HG03520 (cell line): ENCODE results near the gene AANAT.
"Not testable (repeated sequence)": the region's sequence is repeated elsewhere in the genome, so short reads cannot be mapped to it uniquely, and the experiment has no call there.

ENCODE experiments used
- ATAC-seq: cut with Tn5 transposase; IDR thresholded peaks from one replicate; pipeline ENCODE4 v1.9.1; 2021; ENCODE audit warnings: mild to moderate bottlenecking, moderate library complexity; ENCODE audit not compliant: unreplicated experiment

The AANAT gene

DNA sequence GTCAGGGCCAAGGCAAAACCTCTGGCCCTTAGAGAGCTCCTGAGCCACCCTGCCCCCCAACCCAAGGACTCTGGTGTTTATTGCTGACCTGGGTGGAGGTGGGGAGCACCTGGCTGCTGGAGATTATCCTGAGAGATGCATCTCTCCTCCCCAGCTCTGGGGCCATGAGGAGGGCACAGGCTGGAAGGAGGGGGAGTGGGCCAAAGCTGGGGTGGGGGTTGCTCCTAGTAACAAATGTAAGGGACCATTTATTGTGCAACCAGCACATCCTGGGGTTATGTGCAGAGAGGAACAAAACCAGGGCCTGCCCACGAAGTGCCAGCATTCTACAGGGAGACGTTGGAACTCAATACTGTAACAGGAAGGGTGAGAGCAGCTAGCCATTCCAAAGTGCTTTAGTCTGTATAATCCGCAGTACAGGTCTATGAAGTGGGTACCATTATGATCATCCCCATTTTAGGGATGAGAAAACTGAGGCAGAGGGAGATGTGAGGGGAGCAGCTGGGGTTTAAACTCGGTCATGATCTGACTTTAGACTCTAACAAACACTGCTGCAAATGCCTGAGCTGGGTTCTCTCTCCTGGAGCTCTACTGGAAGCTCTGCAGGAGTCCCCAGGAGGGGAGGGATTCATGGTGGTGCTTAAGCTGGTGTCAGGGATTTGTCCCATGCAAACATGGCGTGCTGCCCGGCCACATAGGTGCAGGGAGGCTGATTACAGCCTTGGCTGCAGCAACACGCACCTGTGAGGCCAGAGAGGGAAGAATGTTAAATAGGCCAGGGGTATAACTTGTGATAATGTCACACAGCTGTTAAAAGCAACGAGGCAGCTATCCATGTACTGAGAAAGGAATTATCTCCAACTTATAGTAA lies 35.2 kb downstream of the AANAT start:
- ATAC-seq = no peak

DNA sequence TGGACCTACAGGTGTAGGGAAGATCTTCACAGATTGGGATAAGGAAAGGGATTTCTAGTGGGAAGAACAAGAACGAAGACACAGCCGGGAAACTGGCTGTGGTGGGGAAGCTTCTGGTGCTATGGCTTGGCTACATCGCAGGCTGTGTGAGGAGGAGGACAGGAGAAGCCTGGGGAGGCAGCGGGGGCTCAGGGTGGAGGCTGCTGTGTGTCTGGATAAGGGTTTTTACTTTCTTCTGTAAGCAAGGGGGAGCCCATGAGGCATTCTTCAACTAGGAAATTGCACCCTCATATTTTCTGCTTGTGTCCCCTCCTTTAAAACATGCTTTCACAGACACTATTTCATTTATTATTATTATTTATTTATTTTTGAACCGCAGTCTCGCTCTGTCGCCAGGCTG lies 36.7 kb downstream of the AANAT start:
- no peak for ATAC-seq

DNA sequence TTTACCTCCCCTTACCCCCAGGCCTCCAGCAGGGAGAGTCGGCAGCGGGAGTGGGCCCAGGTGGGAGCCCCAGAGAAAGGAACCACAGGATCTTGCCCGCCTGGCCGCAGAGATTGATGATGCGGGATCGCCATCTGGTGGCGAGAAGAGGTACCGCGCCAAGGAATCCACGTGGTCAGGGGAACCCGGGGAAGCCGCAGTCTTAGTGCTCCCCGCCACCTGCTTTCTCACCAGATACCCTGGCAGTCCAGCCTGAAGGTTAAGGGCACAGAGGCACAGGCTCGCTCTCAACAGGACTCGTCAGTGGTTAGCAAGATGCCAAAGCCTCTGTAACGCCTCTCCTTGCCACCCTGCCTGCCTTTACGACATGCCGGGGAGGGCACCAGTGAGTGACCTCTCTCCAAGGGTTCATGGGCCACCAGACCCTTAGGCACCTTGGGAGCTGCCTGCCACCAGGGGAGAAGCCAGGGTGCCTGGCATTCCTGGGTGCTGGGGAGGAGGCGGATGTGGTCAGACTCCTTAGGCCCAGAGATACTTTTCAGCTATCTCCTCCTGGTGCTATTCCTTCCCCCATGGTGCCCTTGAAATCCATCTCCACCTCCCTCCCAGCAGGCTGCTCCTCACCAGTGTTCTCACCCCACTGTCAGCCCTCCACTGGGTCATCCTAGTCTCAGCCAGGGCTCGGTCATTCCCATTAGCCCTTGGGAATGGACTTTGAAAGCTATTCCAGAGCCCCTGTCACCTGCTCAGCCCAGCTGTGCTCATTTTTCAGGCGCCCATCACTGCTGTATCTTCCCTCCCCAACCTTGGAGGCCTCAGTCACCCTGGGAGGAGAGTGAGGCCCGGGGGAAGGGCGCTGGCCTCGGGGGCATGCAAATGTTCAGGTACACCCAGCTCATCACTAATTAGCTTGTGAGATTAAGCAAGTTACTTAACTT lies 39.3 kb downstream of the AANAT start:
- no peak for ATAC-seq

DNA sequence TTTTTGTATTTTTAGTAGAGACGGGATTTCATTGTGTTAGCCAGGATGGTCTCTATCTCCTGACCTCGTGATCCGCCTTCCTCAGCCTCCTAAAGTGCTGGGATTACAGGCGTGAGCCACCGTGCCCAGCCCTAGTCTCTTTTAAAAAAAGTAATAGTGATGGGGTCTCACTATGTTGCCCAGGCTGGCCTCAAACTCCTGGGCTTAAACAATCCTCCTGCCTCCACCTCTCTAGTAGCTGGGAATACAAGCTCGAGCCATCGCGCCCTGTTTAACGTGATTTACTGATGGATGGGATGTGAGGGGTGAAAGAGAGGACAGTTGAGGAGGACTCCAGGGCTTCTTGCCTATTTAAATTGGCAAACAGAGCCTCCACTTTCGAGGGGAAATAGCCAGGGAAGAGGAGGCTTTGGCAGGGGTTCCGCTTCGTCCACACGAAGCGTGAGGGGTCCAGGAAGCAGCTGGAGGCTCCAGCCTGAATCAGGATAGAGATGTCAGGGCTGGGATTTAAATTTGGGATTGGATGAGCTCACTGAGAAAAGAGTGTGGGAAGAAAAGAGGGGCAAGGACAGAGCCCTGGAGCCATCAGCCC lies 41.2 kb downstream of the AANAT start:
- not testable (repeated sequence) for ATAC-seq

DNA sequence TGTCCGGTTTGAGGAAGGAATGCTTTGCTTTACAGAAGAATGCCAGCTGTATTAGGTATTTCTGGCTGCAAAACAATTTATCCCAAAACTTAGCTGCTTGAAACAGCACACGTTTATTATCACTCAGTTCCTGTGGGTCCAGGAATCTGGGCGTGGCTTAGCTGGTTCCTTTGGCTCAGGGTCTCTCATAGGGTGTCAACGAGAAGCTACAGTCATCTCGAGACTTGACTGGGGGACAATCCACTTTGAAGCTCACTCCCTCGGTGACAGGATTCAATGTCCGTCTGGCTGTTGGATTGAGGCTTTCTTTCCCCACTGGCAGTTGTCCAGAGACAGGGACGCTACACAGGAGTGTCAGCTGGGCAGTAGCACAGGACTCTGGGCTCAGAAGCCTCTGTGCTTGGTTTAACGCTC lies 43.4 kb downstream of the AANAT start:
- no peak for ATAC-seq

DNA sequence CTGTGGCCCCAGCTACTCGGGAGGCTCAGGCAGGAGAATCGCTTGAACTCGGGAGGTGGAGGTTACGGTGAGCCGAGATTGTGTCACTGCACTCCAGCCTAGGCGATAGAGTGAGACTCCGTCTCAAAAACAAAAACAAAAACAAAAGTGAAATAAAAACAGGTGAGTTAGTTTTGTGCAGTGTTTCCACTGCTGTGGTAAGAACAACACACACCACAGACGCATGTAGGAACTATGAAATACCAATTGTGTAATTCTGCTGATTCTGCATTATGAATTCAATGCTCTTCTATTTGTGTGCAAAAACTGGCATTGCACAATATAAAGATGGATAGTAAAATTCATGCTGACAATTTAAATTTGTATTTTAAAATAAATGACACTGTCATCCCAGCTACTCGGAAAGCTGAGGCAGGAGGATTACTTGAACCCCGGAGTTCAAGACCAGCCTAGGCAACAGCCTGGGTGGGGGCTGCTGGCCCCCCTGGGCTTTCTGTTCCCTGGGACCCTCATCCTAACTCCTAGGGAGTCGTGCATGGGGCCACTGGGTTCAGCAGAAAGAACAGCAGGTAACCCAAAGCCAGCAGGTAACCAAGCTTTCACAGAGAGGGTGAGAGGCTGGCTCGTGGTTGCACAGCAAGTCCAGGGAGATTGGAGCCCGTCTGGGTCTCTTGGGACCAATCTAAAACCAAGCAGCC lies 44.4 kb downstream of the AANAT start:
- ATAC-seq = no peak

DNA sequence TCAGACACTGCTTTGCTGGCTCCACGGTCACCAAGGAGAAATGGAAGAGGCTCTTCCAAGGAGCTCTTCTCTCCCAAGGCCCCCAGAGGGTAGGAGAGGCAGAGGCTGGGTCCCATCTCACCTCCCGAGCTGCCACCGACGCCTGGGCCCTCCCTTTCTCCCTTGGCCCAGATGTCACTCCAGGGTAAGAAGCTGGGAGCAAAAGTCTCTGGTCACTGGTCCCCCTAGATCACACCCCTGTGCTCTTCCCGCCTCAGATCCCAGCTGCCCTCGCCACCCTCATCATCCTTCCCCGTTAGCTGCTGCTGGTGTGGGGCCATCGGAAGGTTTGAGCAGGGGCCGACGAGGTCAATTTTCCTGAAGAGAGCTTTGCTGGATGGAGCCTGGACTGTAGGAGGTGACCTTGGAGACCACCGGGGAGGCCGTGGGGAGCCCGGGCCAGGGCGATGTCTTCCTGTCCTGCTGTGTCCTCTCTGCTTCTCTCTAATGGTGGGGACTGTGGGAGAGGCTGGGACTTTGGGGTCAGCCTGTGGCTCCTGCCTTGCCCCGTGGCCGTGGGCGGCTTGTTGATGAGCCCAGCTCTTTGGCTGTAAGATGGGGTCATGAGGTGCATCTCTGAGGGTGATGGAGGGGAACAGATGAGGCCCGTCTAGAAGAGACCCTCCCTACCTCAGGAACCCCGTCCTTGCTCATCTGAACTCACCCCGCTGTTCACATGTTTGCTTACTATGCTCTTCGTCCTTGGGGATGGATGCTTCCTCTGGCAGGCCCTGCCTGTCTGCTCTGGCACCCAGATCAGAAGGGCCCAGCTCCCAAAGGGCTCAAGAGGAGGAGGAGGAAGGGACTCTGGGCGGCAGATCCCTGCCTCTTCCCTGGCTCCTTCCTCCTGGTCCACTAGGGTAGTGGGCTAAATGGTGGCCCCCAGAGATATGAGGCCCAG lies 45.2 kb downstream of the AANAT start:
- no peak for ATAC-seq

DNA sequence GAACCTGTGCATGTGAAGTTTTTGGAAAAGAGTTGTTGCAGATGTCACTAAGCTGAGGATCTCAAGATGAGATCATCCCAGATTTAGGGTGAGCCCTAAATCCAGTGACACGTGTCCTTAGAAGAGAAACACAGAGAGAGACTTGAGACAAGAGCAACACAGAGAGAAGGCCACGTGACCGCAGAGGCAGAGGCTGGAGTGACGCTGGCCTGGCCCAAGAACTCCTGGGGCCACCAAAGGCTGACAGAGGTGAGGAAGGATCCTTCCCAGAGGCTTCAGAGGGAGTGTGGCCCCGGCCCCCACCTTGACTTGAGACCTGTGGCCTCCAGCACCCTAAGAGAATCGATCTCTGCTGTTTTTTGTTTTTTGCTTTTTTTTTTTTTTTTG lies 45.9 kb downstream of the AANAT start:
- ATAC-seq = no peak

DNA sequence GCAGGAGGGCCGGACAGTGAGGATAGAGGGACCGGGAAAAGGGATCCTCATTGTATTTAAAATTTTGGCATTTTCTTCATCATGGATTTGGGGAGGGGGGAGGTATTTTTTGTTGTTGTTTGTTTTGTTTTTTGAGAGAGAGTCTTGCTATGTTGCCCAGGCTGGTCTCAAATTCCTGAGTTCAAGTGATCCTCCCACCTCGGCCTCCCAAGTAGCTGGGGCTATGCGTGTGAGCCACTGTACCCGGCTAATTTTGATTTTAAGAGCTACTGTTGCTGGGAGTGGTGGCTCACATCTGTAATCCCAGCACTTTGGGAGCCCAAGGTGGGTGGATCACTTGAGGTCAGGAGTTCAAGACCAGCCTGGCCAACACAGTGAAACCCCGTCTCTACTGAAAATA lies 47.0 kb downstream of the AANAT start:
- not testable (repeated sequence) for ATAC-seq

DNA sequence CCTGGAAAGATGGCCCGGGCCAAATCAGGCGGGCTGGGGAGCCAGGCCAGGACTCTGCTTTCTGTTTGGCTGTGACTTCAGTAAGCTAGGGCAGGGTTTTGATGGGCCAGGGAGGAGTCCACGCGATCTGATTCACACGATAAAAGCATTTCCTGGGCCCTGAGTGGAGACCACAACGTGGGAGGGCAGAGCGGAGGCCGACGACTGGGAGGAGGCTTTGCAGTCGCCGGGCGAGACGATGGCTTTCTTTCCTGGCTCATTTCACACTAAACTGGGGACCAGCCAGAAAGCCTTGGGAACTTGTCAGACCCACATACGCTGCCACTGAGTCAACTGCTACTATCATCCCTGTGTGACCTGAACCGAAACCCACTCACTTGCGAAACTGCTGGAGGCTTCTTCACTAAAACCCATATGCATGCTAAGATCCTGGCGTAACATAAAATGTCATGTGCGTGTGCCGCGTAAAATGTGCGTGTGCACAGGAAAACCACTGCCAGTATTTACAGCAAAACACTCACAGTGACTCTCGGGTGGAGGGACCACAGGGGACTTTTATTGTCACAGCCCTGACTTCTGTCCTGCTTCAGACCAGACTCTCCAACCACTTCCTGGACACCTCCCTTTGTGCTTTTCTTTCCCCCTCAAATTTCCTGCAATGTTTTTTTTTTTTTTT lies 48.0 kb downstream of the AANAT start:
- no peak for ATAC-seq

DNA sequence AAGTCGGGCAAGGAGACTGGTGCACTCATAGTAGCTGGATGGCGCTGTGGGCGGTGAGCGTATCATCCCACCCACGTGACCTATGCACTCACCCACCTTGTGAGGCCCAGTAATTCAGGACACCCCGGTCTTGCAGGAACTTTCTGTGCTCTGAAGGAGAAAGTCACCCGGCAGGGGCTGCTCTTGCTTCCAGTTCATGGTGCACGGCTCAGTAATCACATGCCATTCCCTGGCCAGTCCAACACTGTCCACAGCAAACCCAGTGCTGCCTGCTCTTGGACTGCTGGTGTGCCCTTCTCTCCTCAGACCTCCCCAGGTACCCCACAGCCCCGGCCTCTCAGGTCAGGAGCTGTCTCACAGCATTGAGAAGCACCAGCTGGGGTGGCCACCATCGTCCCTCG lies 50.2 kb downstream of the AANAT start:
- ATAC-seq = no peak

DNA sequence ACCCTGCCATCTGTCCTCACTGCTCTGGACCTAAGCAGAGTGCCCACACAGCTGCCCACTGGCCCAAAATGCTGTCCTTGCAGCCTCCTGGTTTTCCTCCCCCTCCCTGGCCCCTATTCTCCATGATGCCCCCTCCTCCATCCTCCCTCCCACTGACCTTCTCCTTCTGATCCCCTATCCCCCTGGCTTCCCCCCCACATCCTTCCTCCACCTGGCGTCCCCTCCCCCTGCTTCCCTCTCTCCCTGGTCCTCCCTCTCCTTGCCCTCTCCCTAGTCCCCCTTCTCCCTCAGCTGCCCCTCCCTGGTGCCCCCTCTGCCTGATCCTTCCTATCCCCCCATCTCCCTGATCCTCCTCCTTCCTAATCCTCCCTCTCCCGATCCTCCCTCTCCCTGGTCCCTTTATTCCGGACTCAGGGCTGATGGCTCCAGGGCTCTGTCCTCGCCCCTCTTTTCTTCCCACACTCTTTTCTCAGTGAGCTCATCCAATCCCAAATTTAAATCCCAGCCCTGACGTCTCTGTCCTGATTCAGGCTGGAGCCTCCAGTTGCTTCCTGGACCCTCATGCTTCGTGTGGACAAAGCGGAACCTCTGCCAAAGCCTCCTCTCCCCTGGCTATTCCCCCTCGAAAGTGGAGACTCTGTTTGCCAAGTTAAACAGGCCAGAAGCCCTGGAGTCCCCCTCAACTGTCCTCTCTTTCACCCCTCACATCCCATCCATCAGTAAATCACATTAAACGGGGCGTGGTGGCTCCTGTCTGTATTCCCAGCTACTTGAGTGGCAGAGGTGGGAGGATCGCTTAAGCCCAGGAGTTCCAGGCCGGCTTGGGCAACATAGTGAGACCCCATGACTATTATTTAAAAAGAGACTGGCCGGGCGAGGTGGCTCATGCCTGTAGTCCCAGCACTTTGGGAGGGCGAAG lies 51.9 kb downstream of the AANAT start:
- ATAC-seq = no peak
